Naive thymus-derived CD4-positive, alpha-beta T cell (primary cell): ENCODE data around the gene UBE4A. TPM values are rescaled to one million over a fixed set of nuclear protein-coding genes. Genes with fewer than 3 reads are reported as not detected.
"Not testable (repeated sequence)": the region's sequence is repeated elsewhere in the genome, so short reads cannot be mapped to it uniquely, and the experiment has no call there.

Experiments used
- ATAC-seq: fragments of 150-1000 bp; cut with Tn5 transposase; 2 replicates; pipeline ENCODE4 v1.10.0; 2021; ENCODE audit warnings: mild to moderate bottlenecking, moderate library complexity
- CTCF ChIA-PET: fragments of 350-600 bp; sonication (Branson Sonifier 250); formaldehyde crosslinking; loops from one replicate; lab custom pipeline; 2021; ENCODE audit warnings: antibody characterized with exemption; lab: Charles Lee
- POLR2A ChIA-PET: fragments of 350-600 bp; sonication (Branson Sonifier 250); formaldehyde crosslinking; loops from one replicate; lab custom pipeline; 2021; ENCODE audit warnings: antibody characterized with exemption, inconsistent platforms; lab: Charles Lee
- DNase-seq, 9 donors: peaks; one replicate each; pipeline versions ENCODE4 v3.0.0 to v3.0.0-alpha.2; 2020 to 2022; ENCODE audit warnings: mixed read lengths in 1 of 9
- H3K27ac ChIP-seq: one replicate; pipeline ENCODE4 v1.7.0; 2013; ENCODE audit warnings: mild to moderate bottlenecking, low read depth, low read length, moderate library complexity
- H3K27me3 ChIP-seq, 2 donors: one replicate each; pipeline ENCODE4 v1.7.0; 2013; ENCODE audit warnings: low read length in 2 of 2, mild to moderate bottlenecking in 2 of 2, moderate library complexity in 2 of 2; ENCODE audit not compliant: control insufficient read depth in 2 of 2, insufficient read depth in 2 of 2
- H3K36me3 ChIP-seq, 3 experiments: 1 replicate in 2 of 3; 2 replicates in 1 of 3; pipeline ENCODE4 v1.7.0; 2013; ENCODE audit warnings: low read length in 3 of 3, mild to moderate bottlenecking in 3 of 3, moderate library complexity in 1 of 3; ENCODE audit not compliant: insufficient read depth in 3 of 3, control insufficient read depth in 2 of 3
- H3K4me1 ChIP-seq, 2 donors: one replicate each; pipeline ENCODE4 v1.7.0; 2013; ENCODE audit warnings: low read length in 2 of 2, mild to moderate bottlenecking in 2 of 2, moderate library complexity in 1 of 2; ENCODE audit not compliant: control insufficient read depth in 2 of 2, insufficient read depth in 2 of 2
- H3K4me3 ChIP-seq: 2 replicates; pipeline ENCODE4 v1.7.0; 2013; ENCODE audit warnings: mild to moderate bottlenecking, low read length
- H3K9me3 ChIP-seq, 3 experiments: 1 replicate in 2 of 3; 2 replicates in 1 of 3; pipeline ENCODE4 v1.7.0; 2013; ENCODE audit warnings: low read length in 3 of 3; ENCODE audit not compliant: control insufficient read depth in 2 of 3
- H3K27ac Mint-ChIP-seq, 9 donors: one replicate each; pipeline ENCODE4 v1.8.0; 2020 to 2022; ENCODE audit warnings: mixed read lengths in 9 of 9, mild to moderate bottlenecking in 8 of 9, moderate library complexity in 5 of 9, inconsistent platforms in 2 of 9
- H3K27me3 Mint-ChIP-seq, 5 donors: one replicate each; pipeline ENCODE4 v1.8.0; 2021 to 2022; ENCODE audit warnings: mixed read lengths in 5 of 5, mild to moderate bottlenecking in 1 of 5
- H3K36me3 Mint-ChIP-seq, 5 donors: one replicate each; pipeline ENCODE4 v1.8.0; 2020 to 2022; ENCODE audit warnings: mixed read lengths in 5 of 5, mild to moderate bottlenecking in 3 of 5, inconsistent platforms in 1 of 5
- H3K4me1 Mint-ChIP-seq, 7 donors: one replicate each; pipeline ENCODE4 v1.8.0; 2020 to 2022; ENCODE audit warnings: mixed read lengths in 7 of 7, mild to moderate bottlenecking in 3 of 7, inconsistent platforms in 1 of 7
- H3K4me3 Mint-ChIP-seq, 10 donors: one replicate each; pipeline ENCODE4 v1.8.0; 2020 to 2022; ENCODE audit warnings: mild to moderate bottlenecking in 10 of 10, mixed read lengths in 10 of 10, moderate library complexity in 6 of 10, inconsistent platforms in 2 of 10
- H3K9me3 Mint-ChIP-seq, 11 donors: one replicate each; pipeline ENCODE4 v1.8.0; 2020 to 2022; ENCODE audit warnings: mixed read lengths in 11 of 11, mild to moderate bottlenecking in 4 of 11, inconsistent platforms in 1 of 11, moderate library complexity in 1 of 11
- intact Hi-C, 2 donors: fragments of 100-400 bp; cut with micrococcal nuclease; formaldehyde crosslinking; loops; one replicate each; pipeline ENCODE4 v1.15.1; 2023
- polyA plus RNA-seq, 2 donors: library from polyadenylated mRNA; unstranded; fragments of 300-500 nt; fragmentation: Illumina TruSeq; gene quantifications; one replicate each; pipeline ENCODE4 v1.2.3, GENCODE V29; 2021
- total RNA-seq, 6 experiments: library from RNA in 5 of 6; stranded (reverse) in 5 of 6; gene quantifications; 1 replicate in 5 of 6; 2 replicates in 1 of 6; pipeline ENCODE4 v1.2.3 and lab custom pipeline; 2021 to 2026

UBE4A gene
- total and polyA plus RNA-seq, 7 experiments from 2014 or later: 20.3 to 54.5 (median 39.0) TPM

DNA sequence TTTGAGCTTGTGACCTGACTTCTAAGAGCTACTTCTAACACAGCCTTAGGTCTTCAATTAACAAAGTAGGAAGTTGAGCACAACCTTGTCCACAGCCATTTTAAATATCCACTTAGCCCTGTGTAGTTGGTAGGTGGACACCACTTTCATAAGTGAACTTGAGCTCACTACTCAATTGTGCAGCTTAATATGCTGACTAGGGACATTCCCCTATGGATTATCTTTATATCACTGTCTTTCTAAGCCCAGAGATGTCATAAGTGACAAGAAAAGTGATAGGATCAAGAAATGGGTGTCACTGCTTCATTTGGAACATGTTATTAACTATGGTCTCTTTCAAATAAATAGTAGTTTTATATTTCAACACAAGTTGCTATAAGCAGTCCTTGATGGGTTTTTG is 38.0 kb downstream of the UBE4A start:
- Mint-ChIP-seq H3K27ac (peak overlapping the region; percentile 74 to 100 (median 100)), H3K9me3 (peaks cover 0 to 4% (median 0%) of the 10 kb centered on the region in 11 donors), H3K27me3 (peaks cover 0 to 2% (median 0%) of the 10 kb centered on the region in 5 donors), H3K4me3 (peak overlapping the region in 1 of 10 donors; percentile 41), H3K4me1 (peaks cover 27 to 63% (median 43%) of the 10 kb centered on the region in 7 donors), H3K36me3 (peaks cover 8 to 34% (median 15%) of the 10 kb centered on the region in 5 donors)
- Histone ChIP-seq H3K36me3 (peaks cover 9 to 46% (median 13%) of the 10 kb centered on the region in 3 experiments), H3K4me1 (peaks cover 30 to 46% of the 10 kb centered on the region in 2 donors), H3K27ac (peak overlapping the region; percentile 97), H3K4me3 (no peak overlapping the region), H3K9me3 (no peaks in the 10 kb centered on the region), H3K27me3 (no peaks in the 10 kb centered on the region)
- no peak for DNase-seq
- ATAC-seq: no peak
- CTCF ChIA-PET: interaction anchor here (0.5 to 1.5 kb wide), 2 partner anchors 42 to 91 kb away, joined by 3 to 6 read pairs; no protein-coding TSS in a partner anchor
- intact Hi-C loops: loop anchor here in 1 of 2 donors (5.0 kb wide), 1 partner anchor 195 kb away; no protein-coding TSS in a partner anchor
- POLR2A ChIA-PET: interaction anchor here (0.6 to 4.1 kb wide), 7 partner anchors 22 to 93 kb away, joined by 3 to 31 read pairs (median 4); partner anchors contain the start of genes CD3E, KMT2A and UBE4A

DNA sequence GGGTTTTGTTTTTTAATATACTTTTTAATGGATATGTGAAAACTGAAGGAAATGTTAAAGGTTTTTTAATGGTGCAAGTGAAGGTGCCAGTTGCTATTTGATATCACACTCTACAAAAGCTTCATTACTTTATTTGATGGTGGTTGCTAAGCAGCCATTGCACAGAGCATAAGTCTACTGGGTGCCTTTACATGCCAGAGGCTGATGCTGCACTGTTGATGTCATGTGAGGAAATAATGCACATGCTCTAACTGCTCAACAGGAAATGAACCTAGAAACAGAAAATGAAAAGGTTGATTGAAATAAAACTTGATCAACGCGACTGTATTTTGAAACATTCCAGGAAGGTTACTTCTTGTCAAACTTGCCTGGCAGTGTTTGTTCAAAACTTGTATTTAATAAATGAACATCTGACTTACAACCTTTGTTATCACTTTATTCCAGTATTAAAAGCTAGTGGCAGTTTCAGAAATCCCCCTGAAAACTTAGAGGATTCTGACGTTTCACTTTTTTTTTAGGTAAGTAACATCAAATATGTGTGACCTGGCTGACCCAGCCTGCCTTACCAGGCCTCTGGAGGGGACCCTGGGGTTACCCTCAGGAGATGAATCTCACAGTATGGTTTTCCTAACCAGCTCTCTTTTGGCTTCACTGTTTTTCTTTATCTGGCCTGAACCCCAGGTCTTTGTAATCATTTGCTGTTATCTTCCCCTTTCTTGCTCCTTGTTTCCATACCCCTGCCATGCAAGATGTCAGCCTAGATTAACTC is 39.6 kb downstream of the UBE4A start:
- peak overlapping the region; percentile 97 to 100 (median 100) for H3K27ac Mint-ChIP-seq

DNA sequence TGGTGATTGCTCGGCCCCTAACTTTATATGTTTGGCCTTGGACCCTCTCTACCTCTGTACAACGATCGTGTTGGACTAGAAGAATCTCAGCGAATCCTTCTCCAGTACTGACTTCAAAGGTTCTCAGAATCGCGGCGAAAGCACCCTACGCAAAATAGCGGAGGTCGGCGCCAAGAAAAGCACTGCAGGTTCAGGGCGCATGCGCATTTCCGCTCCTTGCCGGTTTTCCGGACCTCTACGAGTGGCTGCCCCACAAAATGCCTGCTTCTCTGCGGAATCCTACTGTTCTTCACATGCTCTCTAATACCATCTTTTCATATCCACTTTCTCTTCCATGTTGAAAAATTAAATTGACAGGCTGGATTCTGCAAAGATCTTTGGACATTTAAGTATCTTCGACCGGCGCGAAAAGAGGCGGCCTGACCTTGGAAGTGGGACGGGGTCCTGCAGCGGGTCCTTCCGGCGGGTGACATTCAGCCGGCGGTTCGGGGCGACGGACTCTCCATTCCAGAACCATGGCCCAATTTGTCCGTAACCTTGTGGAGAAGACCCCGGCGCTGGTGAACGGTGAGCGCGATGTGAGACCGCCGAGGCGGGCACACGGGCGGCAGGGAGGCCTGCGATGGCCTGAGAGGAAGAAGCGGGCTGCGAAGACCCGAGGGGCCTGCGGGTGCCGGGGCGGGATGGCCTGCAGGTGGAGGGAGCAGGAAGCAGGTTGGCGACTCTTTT is 41.9 kb downstream of the UBE4A start, which contains the start of gene ATP5MG:
ATP5MG (plus strand) TSS at position 456 of the 729 bp plus-strand sequence; CDS start at position 516, 60 bp downstream.
- no peaks in the 10 kb centered on the region for H3K27me3 ChIP-seq

More for the DNA sequence above, 39.6 kb downstream of the UBE4A start:
- Mint-ChIP-seq H3K9me3 (peaks cover 0 to 4% (median 0%) of the 10 kb centered on the region in 11 donors), H3K4me3 (peak overlapping the region; percentile 67 to 99 (median 98)), H3K36me3 (peaks cover 5 to 30% (median 13%) of the 10 kb centered on the region in 5 donors), H3K4me1 (peaks cover 34 to 68% (median 51%) of the 10 kb centered on the region in 7 donors), H3K27me3 (peaks cover 0 to 2% (median 0%) of the 10 kb centered on the region in 5 donors)
- intact Hi-C loops: loop anchor here (1.0 to 5.0 kb wide), 4 partner anchors 92 to 392 kb away; partner anchors contain the start of genes DDX6 (in 1 of the 2) and MPZL3 (in 1 of the 2)
- peaks cover 37 to 61% of the 10 kb centered on the region in 2 donors for H3K4me1 ChIP-seq
- no peaks in the 10 kb centered on the region for H3K27me3 ChIP-seq
- peaks cover 0 to 32% (median 10%) of the 10 kb centered on the region in 3 experiments for H3K36me3 ChIP-seq
- ChIA-PET CTCF (interaction anchor here (0.5 to 1.6 kb wide), 6 partner anchors 10 to 121 kb away, joined by 3 to 8 read pairs (median 4); no protein-coding TSS in a partner anchor), POLR2A (interaction anchor here (1.1 to 4.1 kb wide), 10 partner anchors 14 to 95 kb away, joined by 3 to 31 read pairs (median 4); partner anchors contain the start of genes CD3E, KMT2A and UBE4A)
- H3K27ac ChIP-seq: peak overlapping the region; percentile 97
- no peaks in the 10 kb centered on the region for H3K9me3 ChIP-seq
- peak overlapping the region; percentile 4 for H3K4me3 ChIP-seq
- DNase-seq (peak in 7 of 9 donors; percentile 68 to 92 (median 86)), ATAC-seq (peak; percentile 91)

DNA sequence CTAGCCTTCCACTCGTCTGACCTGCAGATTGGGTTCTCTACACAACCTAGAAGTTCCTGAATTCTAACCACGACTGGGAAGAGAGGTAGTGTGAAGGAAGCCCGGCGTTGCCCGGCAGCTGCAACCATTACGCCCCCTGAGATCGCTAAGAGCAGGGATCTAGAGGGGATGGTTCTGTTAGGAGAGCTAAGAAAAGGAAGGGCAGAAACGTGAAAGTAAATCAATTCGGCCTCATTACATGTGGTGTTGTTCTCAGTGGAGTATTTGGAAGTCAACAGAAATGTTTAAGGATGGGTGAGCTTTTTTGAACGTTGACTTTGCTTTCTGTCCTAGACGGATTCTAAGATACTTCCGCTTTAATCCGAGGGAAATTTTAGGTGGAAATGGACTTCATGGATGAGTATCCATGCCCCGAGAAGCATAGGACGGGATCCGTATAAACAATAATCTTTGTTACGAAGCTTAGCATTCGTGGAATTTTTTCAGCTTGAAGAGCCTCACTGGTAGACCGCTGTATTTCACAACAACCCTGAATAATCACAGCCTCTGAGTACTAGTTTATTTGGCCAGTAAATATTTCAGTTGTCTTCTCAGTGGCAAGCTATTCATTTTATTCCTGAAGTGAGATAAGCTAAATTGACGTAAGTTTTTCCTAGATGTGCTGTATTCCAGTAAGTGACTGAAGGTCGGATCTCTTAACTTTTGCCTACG is 42.6 kb downstream of the UBE4A start:
- CTCF ChIA-PET: interaction anchor here (0.6 to 1.5 kb wide), 6 partner anchors 34 to 121 kb away, joined by 3 to 5 read pairs (median 4); partner anchors contain the start of gene KMT2A
- no peak for ATAC-seq
- intact Hi-C loops: loop anchor here (1.0 to 2.0 kb wide), 7 partner anchors 33 to 171 kb away; partner anchors contain the start of genes ARCN1 (in 2 of the 2) and UBE4A (in 2 of the 2)
- Mint-ChIP-seq H3K4me1 (peaks cover 42 to 80% (median 78%) of the 10 kb centered on the region in 7 donors), H3K9me3 (peaks cover 0 to 4% (median 0%) of the 10 kb centered on the region in 11 donors), H3K4me3 (peak overlapping the region; percentile 97 to 99 (median 98)), H3K27me3 (peaks cover 0 to 2% (median 0%) of the 10 kb centered on the region in 5 donors), H3K36me3 (peaks cover 4 to 28% (median 10%) of the 10 kb centered on the region in 5 donors), H3K27ac (peak overlapping the region; percentile 97 to 100 (median 100))
- no peaks in the 10 kb centered on the region for H3K9me3 ChIP-seq
- no peak for DNase-seq
- peaks cover 37 to 53% of the 10 kb centered on the region in 2 donors for H3K4me1 ChIP-seq
- POLR2A ChIA-PET: interaction anchor here (0.6 to 1.8 kb wide), 7 partner anchors 29 to 761 kb away, joined by 3 to 8 read pairs (median 3); partner anchors contain the start of gene KMT2A
- peak overlapping the region; percentile 79 for H3K4me3 ChIP-seq
- H3K27me3 ChIP-seq: no peaks in the 10 kb centered on the region
- H3K36me3 ChIP-seq: peaks cover 2 to 25% (median 6%) of the 10 kb centered on the region in 3 experiments
- H3K27ac ChIP-seq: peak overlapping the region; percentile 97

More for the DNA sequence above, 41.9 kb downstream of the UBE4A start, which contains the start of gene ATP5MG:
- intact Hi-C loops: loop anchor here (1.0 to 2.0 kb wide), 7 partner anchors 34 to 171 kb away; partner anchors contain the start of genes ARCN1 (in 2 of the 2) and UBE4A (in 2 of the 2)
- Mint-ChIP-seq H3K27me3 (peaks cover 0 to 2% (median 0%) of the 10 kb centered on the region in 5 donors), H3K4me1 (peaks cover 39 to 78% (median 71%) of the 10 kb centered on the region in 7 donors), H3K27ac (peak within 1 kb of the TSS; percentile 97 to 100 (median 100)), H3K36me3 (peaks cover 6 to 24% (median 10%) of the 10 kb centered on the region in 5 donors), H3K9me3 (peaks cover 0 to 4% (median 0%) of the 10 kb centered on the region in 11 donors), H3K4me3 (peak within 1 kb of the TSS; percentile 97 to 99 (median 98))
- Histone ChIP-seq H3K4me1 (peaks cover 37 to 58% of the 10 kb centered on the region in 2 donors), H3K36me3 (peaks cover 0 to 22% (median 10%) of the 10 kb centered on the region in 3 experiments), H3K9me3 (no peaks in the 10 kb centered on the region), H3K27ac (peak within 1 kb of the TSS; percentile 97), H3K4me3 (peak within 1 kb of the TSS; percentile 79)
- ATAC-seq (peak; percentile 71), DNase-seq (peak; percentile 83 to 96 (median 93))
- ChIA-PET CTCF (interaction anchor here (0.9 to 1.1 kb wide), 4 partner anchors 35 to 87 kb away, joined by 3 to 4 read pairs (median 3); partner anchors contain the start of gene KMT2A), POLR2A (interaction anchor here (0.6 to 4.1 kb wide), 9 partner anchors 30 to 762 kb away, joined by 3 to 31 read pairs (median 4); partner anchors contain the start of genes CD3E, KMT2A and UBE4A)

DNA sequence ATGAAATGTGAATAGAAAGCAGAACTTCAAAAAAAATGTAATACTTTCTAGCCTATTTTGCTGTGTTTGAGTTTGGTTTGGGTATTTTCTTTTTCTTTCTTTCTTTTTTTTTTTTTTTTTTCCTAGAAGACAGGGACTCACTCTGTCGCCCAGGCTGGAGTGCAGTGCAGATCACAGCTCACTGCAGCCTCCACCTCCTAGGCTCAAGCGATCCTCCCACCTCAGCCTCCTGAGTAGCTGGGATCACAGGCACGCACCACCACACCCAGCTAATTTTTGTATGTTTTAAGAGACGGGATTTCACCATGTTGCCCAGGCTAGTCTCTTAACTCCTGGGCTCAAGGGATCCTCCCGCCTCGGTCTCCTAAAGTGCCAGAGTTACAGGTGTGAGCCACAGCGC is 43.2 kb downstream of the UBE4A start:
- ATAC-seq, DNase-seq, H3K9me3 ChIP-seq, intact Hi-C loops, H3K27me3 Mint-ChIP-seq, H3K27me3 ChIP-seq, H3K9me3 Mint-ChIP-seq: not testable (repeated sequence)
- H3K4me3 Mint-ChIP-seq: peak overlapping the region; percentile 97 to 99 (median 98)
- H3K36me3 Mint-ChIP-seq: peaks cover 4 to 25% (median 10%) of the 10 kb centered on the region in 5 donors
- H3K36me3 ChIP-seq: peaks cover 2 to 30% (median 8%) of the 10 kb centered on the region in 3 experiments
- peak overlapping the region in 8 of 9 donors; percentile 32 to 100 (median 98) for H3K27ac Mint-ChIP-seq
- H3K4me1 Mint-ChIP-seq: peaks cover 42 to 80% (median 77%) of the 10 kb centered on the region in 7 donors
- CTCF ChIA-PET: interaction anchor here (0.6 to 1.5 kb wide), 5 partner anchors 64 to 659 kb away, joined by 3 to 5 read pairs (median 4); no protein-coding TSS in a partner anchor
- H3K4me3 ChIP-seq: peak overlapping the region; percentile 79
- H3K27ac ChIP-seq: peak overlapping the region; percentile 97
- H3K4me1 ChIP-seq: peaks cover 37 to 51% of the 10 kb centered on the region in 2 donors
- POLR2A ChIA-PET: interaction anchor here (0.6 to 2.9 kb wide), 8 partner anchors 28 to 451 kb away, joined by 3 to 16 read pairs (median 4); partner anchors contain the start of gene KMT2A
